Gastroesophageal sphincter (tissue), 4 donors: ENCODE results near the gene OSCP1. TPM values are rescaled to one million over a fixed set of nuclear protein-coding genes. Genes with fewer than 3 reads are reported as not detected.

Experiments
- ATAC-seq: fragments of 150-250 bp; one replicate; pipeline ENCODE4 v1.9.1; 2016; ENCODE audit warnings: mild to moderate bottlenecking, moderate library complexity
- H3K27ac ChIP-seq, 4 donors: fragments of 200-600 bp; sonication (generic) in 3 of 4; 1 replicate in 3 of 4; 2 replicates in 1 of 4; pipeline ENCODE4 v1.5.1; 2016 to 2019
- H3K27me3 ChIP-seq: fragments of 200-600 bp; sonication (generic); one replicate; pipeline ENCODE4 v1.5.1; 2019
- H3K36me3 ChIP-seq, 2 donors: fragments of 200-600 bp; sonication (generic); one replicate each; pipeline ENCODE4 v1.5.1; 2019; ENCODE audit warnings: control low read depth in 1 of 2
- H3K4me1 ChIP-seq, 3 donors: fragments of 200-600 bp; sonication (generic); 1 replicate in 2 of 3; 2 replicates in 1 of 3; pipeline ENCODE4 v1.5.1; 2016 to 2019; ENCODE audit warnings: control low read depth in 2 of 3
- H3K4me3 ChIP-seq, 2 donors: fragments of 200-600 bp; sonication (generic); one replicate each; pipeline ENCODE4 v1.5.1; 2019; ENCODE audit warnings: mild to moderate bottlenecking in 1 of 2, moderate library complexity in 1 of 2
- H3K9me3 ChIP-seq, 3 donors: fragments of 200-600 bp; sonication (generic); one replicate each; pipeline ENCODE4 v1.5.1; 2017 to 2019; ENCODE audit warnings: control low read depth in 2 of 3
- EP300 ChIP-seq: sonication (generic); formaldehyde crosslinking; IDR thresholded peaks from one replicate; pipeline ENCODE4 v1.6.1; 2017; ENCODE audit warnings: antibody characterized with exemption, mild to moderate bottlenecking
- POLR2A ChIP-seq, 2 donors: fragments of 450-650 bp; IDR thresholded peaks; one replicate each; pipeline ENCODE4 v1.6.1; 2017; ENCODE audit warnings: antibody characterized with exemption in 2 of 2, mild to moderate bottlenecking in 2 of 2, moderate library complexity in 1 of 2
- POLR2AphosphoS5 ChIP-seq: sonication (generic); formaldehyde crosslinking; IDR thresholded peaks from one replicate; pipeline ENCODE4 v1.6.1; 2017; ENCODE audit warnings: antibody characterized with exemption
- WGBS, 2 donors: methylation state at CpG; one replicate each; pipeline ENCODE4 v1.1.5; 2018; ENCODE audit warnings: low coverage in 1 of 2; 5-methylcytosine and 5-hydroxymethylcytosine counted together
- total RNA-seq, 4 donors: library from RNA; depleted of rRNA; stranded (reverse); fragments of >200 nt; gene quantifications; one replicate each; pipeline ENCODE4 v1.1.0, GENCODE V29; 2016
- TF ChIP-seq, protein P1 (sequence below), 4 experiments: fragments of 200-600 bp in 2 of 4; fragments of 450-650 bp in 2 of 4; sonication (generic) in 1 of 4; IDR thresholded peaks; one replicate each; pipeline ENCODE4 v1.5.1; 2017 to 2019; ENCODE audit warnings: antibody characterized with exemption in 4 of 4, mild to moderate bottlenecking in 2 of 4, moderate library complexity in 2 of 4

OSCP1 gene
- total RNA-seq, 4 donors from 2014 or later, result 6.5 to 13.9 (median 10.0) TPM

DNA sequence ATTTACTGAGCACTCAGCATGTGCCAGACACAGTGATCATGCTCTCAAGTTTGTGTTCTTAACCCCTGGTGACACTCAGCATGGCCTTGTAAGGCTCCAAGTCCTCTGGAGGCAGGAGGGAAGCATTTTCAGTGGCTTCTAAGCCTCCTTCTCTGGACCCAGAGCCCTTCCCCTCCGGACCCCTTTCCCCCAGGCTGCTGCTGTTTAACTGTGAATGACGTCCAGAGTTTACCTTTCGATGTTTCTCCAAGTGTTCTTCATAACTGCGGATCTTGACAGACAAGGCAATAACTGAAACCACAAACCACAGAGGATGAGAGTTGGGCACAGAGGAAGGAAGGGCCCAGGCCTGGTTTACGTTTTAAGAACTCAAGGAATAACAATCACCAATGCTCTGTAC lies 7.4 kb upstream of the OSCP1 start:
- no peak for ATAC-seq

DNA sequence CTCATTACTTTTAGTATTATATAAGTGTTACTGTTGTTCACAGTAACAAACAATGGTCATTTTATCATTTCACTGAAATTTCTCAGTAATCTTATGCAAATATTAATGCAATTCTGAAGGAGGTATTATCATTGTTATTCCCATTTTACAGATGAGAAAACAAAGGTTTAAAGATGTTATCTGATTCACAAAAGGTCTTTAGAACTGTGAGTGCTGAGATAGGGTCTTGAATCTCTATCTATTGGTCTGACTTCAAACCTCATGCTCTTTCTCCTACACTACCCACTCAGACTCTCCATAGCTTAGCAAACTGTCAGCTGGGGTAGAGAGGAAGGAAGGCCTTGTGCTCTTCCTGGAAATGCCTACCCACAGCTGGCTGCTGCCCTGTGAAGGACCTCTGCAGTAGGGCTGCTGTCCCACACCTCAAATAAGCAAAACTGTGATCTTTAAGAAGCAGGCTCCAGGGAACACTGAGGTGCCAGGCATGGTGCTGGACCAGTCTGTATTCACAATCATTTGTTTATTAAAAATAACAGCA lies 6.2 kb upstream of the OSCP1 start:
- Histone ChIP-seq H3K4me3 (no peak overlapping the region), H3K27ac (no peak overlapping the region), H3K36me3 (peaks cover 0 to 77% of the 10 kb centered on the region in 2 donors), H3K4me1 (no peaks in the 10 kb centered on the region), H3K27me3 (no peaks in the 10 kb centered on the region), H3K9me3 (no peaks in the 10 kb centered on the region)
- ATAC-seq, result no peak
- TF ChIP-seq, protein P1, sequence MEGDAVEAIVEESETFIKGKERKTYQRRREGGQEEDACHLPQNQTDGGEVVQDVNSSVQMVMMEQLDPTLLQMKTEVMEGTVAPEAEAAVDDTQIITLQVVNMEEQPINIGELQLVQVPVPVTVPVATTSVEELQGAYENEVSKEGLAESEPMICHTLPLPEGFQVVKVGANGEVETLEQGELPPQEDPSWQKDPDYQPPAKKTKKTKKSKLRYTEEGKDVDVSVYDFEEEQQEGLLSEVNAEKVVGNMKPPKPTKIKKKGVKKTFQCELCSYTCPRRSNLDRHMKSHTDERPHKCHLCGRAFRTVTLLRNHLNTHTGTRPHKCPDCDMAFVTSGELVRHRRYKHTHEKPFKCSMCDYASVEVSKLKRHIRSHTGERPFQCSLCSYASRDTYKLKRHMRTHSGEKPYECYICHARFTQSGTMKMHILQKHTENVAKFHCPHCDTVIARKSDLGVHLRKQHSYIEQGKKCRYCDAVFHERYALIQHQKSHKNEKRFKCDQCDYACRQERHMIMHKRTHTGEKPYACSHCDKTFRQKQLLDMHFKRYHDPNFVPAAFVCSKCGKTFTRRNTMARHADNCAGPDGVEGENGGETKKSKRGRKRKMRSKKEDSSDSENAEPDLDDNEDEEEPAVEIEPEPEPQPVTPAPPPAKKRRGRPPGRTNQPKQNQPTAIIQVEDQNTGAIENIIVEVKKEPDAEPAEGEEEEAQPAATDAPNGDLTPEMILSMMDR (IDR thresholded peaks at IDR 0.05), result no peak
- TF ChIP-seq EP300, result no peak
- TF ChIP-seq POLR2A (IDR thresholded peaks at IDR 0.05), result no peak
- no peak for TF ChIP-seq POLR2AphosphoS5

More for the DNA sequence above, 7.4 kb upstream of the OSCP1 start:
- Histone ChIP-seq H3K27me3 (no peaks in the 10 kb centered on the region), H3K4me1 (peaks cover 0 to 11% (median 4%) of the 10 kb centered on the region in 3 donors), H3K36me3 (peaks cover 0 to 87% of the 10 kb centered on the region in 2 donors), H3K27ac (no peak overlapping the region), H3K4me3 (no peak overlapping the region), H3K9me3 (no peaks in the 10 kb centered on the region)
- 72 to 84% methylated on average over 4 to 5 of the region's 5 CpGs for WGBS, 2 donors
- TF ChIP-seq, protein P1 (IDR thresholded peaks at IDR 0.05), result no peak
- TF ChIP-seq POLR2A (IDR thresholded peaks at IDR 0.05) (no peak), POLR2AphosphoS5 (no peak), EP300 (no peak)

DNA sequence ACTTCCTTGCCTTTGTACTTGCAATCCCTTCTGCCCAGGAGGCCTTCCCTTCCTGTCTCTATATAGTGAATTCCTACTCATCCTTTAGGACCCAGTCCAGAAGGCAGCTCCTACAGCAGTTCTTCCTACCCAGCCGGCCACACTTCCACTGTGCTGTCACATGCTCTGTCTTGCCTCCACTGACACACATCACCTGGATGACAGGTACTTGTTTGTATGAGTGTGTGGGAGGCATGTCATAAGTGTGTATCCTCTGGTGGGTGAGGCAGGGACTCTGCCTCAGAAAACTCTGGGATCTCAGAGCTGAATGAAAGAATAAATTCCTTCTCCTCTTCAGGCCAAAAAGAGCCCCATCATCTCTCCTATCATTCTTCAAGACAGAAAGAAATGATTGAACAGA lies 5.1 kb upstream of the OSCP1 start:
- Histone ChIP-seq H3K27me3 (no peaks in the 10 kb centered on the region), H3K4me1 (peaks cover 0 to 5% (median 0%) of the 10 kb centered on the region in 3 donors), H3K36me3 (peaks cover 0 to 66% of the 10 kb centered on the region in 2 donors), H3K9me3 (no peaks in the 10 kb centered on the region), H3K4me3 (no peak overlapping the region), H3K27ac (no peak overlapping the region)
- TF ChIP-seq EP300 (no peak), POLR2A (IDR thresholded peaks at IDR 0.05) (no peak), POLR2AphosphoS5 (no peak)
- TF ChIP-seq, protein P1 (IDR thresholded peaks at IDR 0.05), result no peak
- WGBS, 2 donors, result no CpG with 5 or more reads among the region's 1 CpG
- ATAC-seq, result no peak

DNA sequence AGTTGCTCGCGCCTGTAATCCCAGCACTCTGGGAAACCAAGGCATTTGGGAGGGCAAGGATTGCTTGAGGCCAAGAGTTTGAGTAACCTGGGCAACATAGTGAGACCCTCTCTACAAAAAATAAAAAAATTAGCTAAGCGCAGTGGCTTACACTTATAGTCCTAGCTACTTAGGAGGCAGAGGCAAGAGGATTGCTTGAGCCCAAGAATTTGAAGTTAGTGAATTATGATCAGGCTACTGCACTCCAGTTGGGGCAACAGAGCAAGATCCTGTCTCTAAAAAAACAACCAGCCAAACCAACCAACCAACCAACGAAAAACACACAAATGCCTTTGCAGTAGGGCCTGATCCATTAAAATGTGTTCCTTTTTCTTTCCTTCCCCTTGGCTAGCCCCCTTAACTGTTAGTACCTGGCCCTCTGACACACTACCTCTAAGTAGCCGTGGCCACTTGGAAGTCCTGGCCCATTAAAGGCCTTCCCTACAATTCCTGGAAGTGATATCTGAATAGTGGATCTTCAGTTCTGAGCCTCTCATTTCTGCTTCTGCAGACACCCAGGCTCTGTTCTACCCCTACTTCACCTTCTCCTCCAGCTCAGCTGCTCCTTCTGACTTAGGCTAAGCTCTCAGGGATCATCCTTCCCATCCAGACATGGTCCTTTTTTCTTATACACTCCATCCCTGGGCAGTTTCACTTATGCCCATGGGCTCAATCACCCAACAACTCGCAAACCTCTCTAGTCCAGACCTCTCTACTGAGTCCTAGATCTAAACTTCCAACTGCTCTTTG lies 3.5 kb upstream of the OSCP1 start:
- H3K4me1 ChIP-seq, result peaks cover 0 to 14% (median 5%) of the 10 kb centered on the region in 3 donors
- H3K27me3 ChIP-seq, result no peaks in the 10 kb centered on the region
- H3K4me3 ChIP-seq, result no peak overlapping the region
- WGBS, 2 donors, result 76 to 98% methylated on average over 6 of the region's 6 CpGs
- TF ChIP-seq POLR2AphosphoS5, result no peak
- no peak for TF ChIP-seq POLR2A (IDR thresholded peaks at IDR 0.05)
- TF ChIP-seq EP300, result no peak
- TF ChIP-seq, protein P1 (IDR thresholded peaks at IDR 0.05), result no peak
- peaks cover 0 to 50% of the 10 kb centered on the region in 2 donors for H3K36me3 ChIP-seq
- H3K27ac ChIP-seq, result no peak overlapping the region
- no peaks in the 10 kb centered on the region for H3K9me3 ChIP-seq
- no peak for ATAC-seq

DNA sequence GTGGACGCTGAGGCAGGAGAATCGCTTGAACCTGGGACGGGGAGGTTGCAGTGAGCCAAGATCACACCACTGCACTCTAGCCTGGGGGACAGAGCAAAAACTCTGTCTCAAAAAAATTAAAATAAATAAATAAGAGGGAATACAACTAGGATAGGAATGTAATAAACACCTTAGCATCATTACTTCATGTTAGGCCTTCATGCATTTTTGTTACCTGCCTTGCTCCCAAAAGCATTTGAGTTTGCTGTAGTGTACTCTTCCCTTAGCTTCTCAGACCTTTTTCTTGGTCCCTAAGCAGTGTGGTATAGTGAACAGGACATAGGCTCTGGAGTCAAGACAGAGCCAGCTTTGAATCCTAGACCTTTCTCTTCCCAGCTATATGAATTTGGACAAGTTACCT lies 2.8 kb upstream of the OSCP1 start:
- no peaks in the 10 kb centered on the region for H3K9me3 ChIP-seq
- H3K27me3 ChIP-seq, result no peaks in the 10 kb centered on the region
- peaks cover 0 to 43% of the 10 kb centered on the region in 2 donors for H3K36me3 ChIP-seq
- TF ChIP-seq EP300, result no peak
- no peak for TF ChIP-seq POLR2A (IDR thresholded peaks at IDR 0.05)
- no peak for TF ChIP-seq POLR2AphosphoS5
- TF ChIP-seq, protein P1 (IDR thresholded peaks at IDR 0.05), result no peak
- H3K4me3 ChIP-seq, result no peak overlapping the region
- 60 to 81% methylated on average over 1 to 3 of the region's 3 CpGs for WGBS, 2 donors
- no peak overlapping the region for H3K27ac ChIP-seq
- ATAC-seq, result no peak
- H3K4me1 ChIP-seq, result peaks cover 0 to 17% (median 5%) of the 10 kb centered on the region in 3 donors
